GM21717 (cell line): ENCODE results near the gene SORCS2.
A peak's percentile ranks its signal among the peaks of the same experiment; 100 is the strongest.

Experiments used
- ATAC-seq: cut with Tn5 transposase; IDR thresholded peaks from one replicate; pipeline ENCODE4 v1.9.1; 2021; ENCODE audit warnings: mild to moderate bottlenecking, moderate library complexity; ENCODE audit not compliant: unreplicated experiment

Gene SORCS2

GRCh38 chr4:7761312-7761711 is 569.0 kb downstream of the SORCS2 start:
- no peak for ATAC-seq

- peak; percentile 58 for ATAC-seq
These were observed 569.4 kb downstream of the SORCS2 start for GRCh38 chr4:7761720-7762119.

- no peak for ATAC-seq
These were observed 570.2 kb downstream of the SORCS2 start for GRCh38 chr4:7762376-7763030.

GRCh38 chr4:7763106-7763505 is 570.8 kb downstream of the SORCS2 start:
- no peak for ATAC-seq

GRCh38 chr4:7763788-7764187 is 571.5 kb downstream of the SORCS2 start:
- ATAC-seq: no peak

- no peak for ATAC-seq
These were observed 572.1 kb downstream of the SORCS2 start for GRCh38 chr4:7764466-7764865.

- ATAC-seq: no peak
These were observed 573.3 kb downstream of the SORCS2 start for GRCh38 chr4:7765666-7766065.

- ATAC-seq: no peak
These were observed 573.7 kb downstream of the SORCS2 start for GRCh38 chr4:7766086-7766485.

GRCh38 chr4:7766661-7767345 is 574.5 kb downstream of the SORCS2 start:
- ATAC-seq: no peak

GRCh38 chr4:7767526-7767925 is 575.2 kb downstream of the SORCS2 start:
- no peak for ATAC-seq

- ATAC-seq: no peak
These were observed 575.6 kb downstream of the SORCS2 start for GRCh38 chr4:7767966-7768365.

- no peak for ATAC-seq
These were observed 576.4 kb downstream of the SORCS2 start for GRCh38 chr4:7768736-7769135.

GRCh38 chr4:7769396-7770223 is 577.3 kb downstream of the SORCS2 start:
- no peak for ATAC-seq

GRCh38 chr4:7770224-7771050 is 578.1 kb downstream of the SORCS2 start:
- ATAC-seq: no peak

- ATAC-seq: no peak
These were observed 578.7 kb downstream of the SORCS2 start for GRCh38 chr4:7771056-7771455.

- ATAC-seq: peak; percentile 68
These were observed 579.5 kb downstream of the SORCS2 start for GRCh38 chr4:7771541-7772507.

- ATAC-seq: no peak
These were observed 580.5 kb downstream of the SORCS2 start for GRCh38 chr4:7772711-7773385.

- no peak for ATAC-seq
These were observed 581.3 kb downstream of the SORCS2 start for GRCh38 chr4:7773401-7774180.
